GM04503 (cell line): ENCODE data around the gene NAE1.
"Not testable (repeated sequence)": the region's sequence is repeated elsewhere in the genome, so short reads cannot be mapped to it uniquely, and the experiment has no call there.

Source experiments
- DNase-seq: peaks from one replicate; pipeline ENCODE4 v3.0.0-alpha.2; 2012; ENCODE audit warnings: low read depth

Gene NAE1

GRCh38 chr16:66802159-66802558, 28.6 kb downstream of the NAE1 start:
- no peak for DNase-seq

- DNase-seq, result no peak
Measured at GRCh38 chr16:66801320-66802105, 29.3 kb downstream of the NAE1 start, which contains the start of gene TERB1. Gene TERB1, minus strand, starts transcription at chr16:66801584. Its CDS starts 4,786 bp downstream, at chr16:66796798.

- no peak for DNase-seq
Measured at GRCh38 chr16:66800856-66801255, 29.9 kb downstream of the NAE1 start.

GRCh38 chr16:66798161-66798560, 32.6 kb downstream of the NAE1 start:
- DNase-seq, result peak; percentile 14

- not testable (repeated sequence) for DNase-seq
Measured at GRCh38 chr16:66793984-66794383, 36.8 kb downstream of the NAE1 start.

GRCh38 chr16:66790130-66790733, 40.5 kb downstream of the NAE1 start:
- DNase-seq, result no peak

GRCh38 chr16:66787427-66787826, 43.3 kb downstream of the NAE1 start:
- no peak for DNase-seq

GRCh38 chr16:66786551-66786950, 44.2 kb downstream of the NAE1 start:
- no peak for DNase-seq

- no peak for DNase-seq
Measured at GRCh38 chr16:66776457-66776856, 54.3 kb downstream of the NAE1 start.

GRCh38 chr16:66774981-66775380, 55.8 kb downstream of the NAE1 start:
- no peak for DNase-seq

- no peak for DNase-seq
Measured at GRCh38 chr16:66758086-66758485, 72.7 kb downstream of the NAE1 start.

GRCh38 chr16:66754819-66755218, 76.0 kb downstream of the NAE1 start:
- DNase-seq, result no peak

- DNase-seq, result no peak
Measured at GRCh38 chr16:66754211-66754610, 76.6 kb downstream of the NAE1 start.

- DNase-seq, result no peak
Measured at GRCh38 chr16:66752958-66753357, 77.8 kb downstream of the NAE1 start.
